Neural crest cell (in vitro differentiated cells): ENCODE results near the gene ACSS1. TPM values are rescaled to one million over a fixed set of nuclear protein-coding genes. Genes with fewer than 3 reads are reported as not detected.

ENCODE experiments used
- DNase-seq: peaks from one replicate; pipeline ENCODE4 v3.0.0; 2021; ENCODE audit warnings: low read depth, mixed read lengths, low spot score
- H3K27ac Mint-ChIP-seq: one replicate; pipeline ENCODE4 v1.8.0; 2021; ENCODE audit warnings: mild to moderate bottlenecking, mixed read lengths; ENCODE audit not compliant: unreplicated experiment
- H3K27me3 Mint-ChIP-seq: 2 replicates; pipeline ENCODE4 v1.8.0; 2021; ENCODE audit warnings: low read depth, mild to moderate bottlenecking, mixed read lengths
- H3K36me3 Mint-ChIP-seq: 2 replicates; pipeline ENCODE4 v1.8.0; 2021; ENCODE audit warnings: low read depth, mild to moderate bottlenecking, mixed read lengths
- H3K4me1 Mint-ChIP-seq: 2 replicates; pipeline ENCODE4 v1.8.0; 2021; ENCODE audit warnings: mixed read lengths
- H3K4me3 Mint-ChIP-seq: one replicate; pipeline ENCODE4 v1.8.0; 2021; ENCODE audit warnings: mild to moderate bottlenecking, mixed read lengths
- H3K9me3 Mint-ChIP-seq: 2 replicates; pipeline ENCODE4 v1.8.0; 2021; ENCODE audit warnings: mixed read lengths
- CTCF ChIP-seq: fragments of 200-600 bp; sonication (generic); conservative IDR thresholded peaks from 2 replicates; pipeline ENCODE4 v1.5.0; 2021; ENCODE audit warnings: antibody characterized with exemption, mild to moderate bottlenecking
- total RNA-seq: library from RNA; stranded (reverse); gene quantifications from 2 replicates; pipeline ENCODE4 v1.2.1, GENCODE V29; 2021

ACSS1 gene
- total RNA-seq, 1 donor from 2014 or later, result 14.0 TPM

- no peaks in the 10 kb centered on the region for H3K9me3 Mint-ChIP-seq
- no peaks in the 10 kb centered on the region for H3K27me3 Mint-ChIP-seq
- H3K27ac Mint-ChIP-seq, result no peak overlapping the region
- no peak for TF ChIP-seq CTCF
- DNase-seq, result no peak
- no peaks in the 10 kb centered on the region for H3K36me3 Mint-ChIP-seq
- no peak overlapping the region for H3K4me3 Mint-ChIP-seq
- H3K4me1 Mint-ChIP-seq, result no peaks in the 10 kb centered on the region
Measured at GRCh38 chr20:25018425-25018824, 39.5 kb downstream of the ACSS1 start.

GRCh38 chr20:25017257-25017803 is 40.6 kb downstream of the ACSS1 start:
- no peaks in the 10 kb centered on the region for H3K27me3 Mint-ChIP-seq
- no peak for DNase-seq
- H3K4me3 Mint-ChIP-seq, result no peak overlapping the region
- no peak for TF ChIP-seq CTCF
- H3K9me3 Mint-ChIP-seq, result no peaks in the 10 kb centered on the region
- H3K36me3 Mint-ChIP-seq, result no peaks in the 10 kb centered on the region
- H3K4me1 Mint-ChIP-seq, result no peaks in the 10 kb centered on the region
- no peak overlapping the region for H3K27ac Mint-ChIP-seq

GRCh38 chr20:25016471-25016870 is 41.5 kb downstream of the ACSS1 start:
- Mint-ChIP-seq H3K36me3 (no peaks in the 10 kb centered on the region), H3K9me3 (no peaks in the 10 kb centered on the region), H3K4me1 (no peaks in the 10 kb centered on the region), H3K4me3 (no peak overlapping the region), H3K27ac (no peak overlapping the region), H3K27me3 (no peaks in the 10 kb centered on the region)
- TF ChIP-seq CTCF, result no peak
- no peak for DNase-seq

- no peaks in the 10 kb centered on the region for H3K4me1 Mint-ChIP-seq
- H3K9me3 Mint-ChIP-seq, result no peaks in the 10 kb centered on the region
- no peaks in the 10 kb centered on the region for H3K36me3 Mint-ChIP-seq
- TF ChIP-seq CTCF, result no peak
- no peaks in the 10 kb centered on the region for H3K27me3 Mint-ChIP-seq
- no peak overlapping the region for H3K4me3 Mint-ChIP-seq
- DNase-seq, result no peak
- no peak overlapping the region for H3K27ac Mint-ChIP-seq
Measured at GRCh38 chr20:25015986-25016385, 42.0 kb downstream of the ACSS1 start.

GRCh38 chr20:25014816-25015215 is 43.1 kb downstream of the ACSS1 start:
- no peaks in the 10 kb centered on the region for H3K27me3 Mint-ChIP-seq
- TF ChIP-seq CTCF, result no peak
- DNase-seq, result no peak
- no peak overlapping the region for H3K27ac Mint-ChIP-seq
- no peaks in the 10 kb centered on the region for H3K36me3 Mint-ChIP-seq
- no peak overlapping the region for H3K4me3 Mint-ChIP-seq
- no peaks in the 10 kb centered on the region for H3K9me3 Mint-ChIP-seq
- no peaks in the 10 kb centered on the region for H3K4me1 Mint-ChIP-seq
